Tibial artery (tissue), 4 donors: ENCODE data around the gene TPK1.

Source experiments
- DNase-seq, 2 donors: peaks; one replicate each; pipeline ENCODE4 v3.0.0-alpha.2; 2019
- H3K27ac ChIP-seq, 2 donors: fragments of 200-600 bp; sonication (generic) in 1 of 2; 1 replicate in 1 of 2; 2 replicates in 1 of 2; pipeline ENCODE4 v1.5.1; 2018 to 2019; ENCODE audit warnings: mild to moderate bottlenecking in 1 of 2
- H3K27me3 ChIP-seq, 2 donors: fragments of 200-600 bp; sonication (generic) in 1 of 2; one replicate each; pipeline versions ENCODE4 v1.5.1 to v1.6.0; 2016 to 2019
- H3K36me3 ChIP-seq, 3 donors: fragments of 200-600 bp; sonication (generic) in 2 of 3; one replicate each; pipeline ENCODE4 v1.5.1; 2016 to 2019; ENCODE audit warnings: mild to moderate bottlenecking in 2 of 3
- H3K4me1 ChIP-seq, 4 donors: fragments of 200-600 bp; sonication (generic) in 2 of 4; 1 replicate in 3 of 4; 2 replicates in 1 of 4; pipeline ENCODE4 v1.5.1; 2016 to 2019
- H3K4me3 ChIP-seq, 2 donors: fragments of 200-600 bp; sonication (generic) in 1 of 2; 1 replicate in 1 of 2; 2 replicates in 1 of 2; pipeline ENCODE4 v1.5.1; 2018 to 2019; ENCODE audit warnings: mild to moderate bottlenecking in 2 of 2
- H3K9me3 ChIP-seq, 3 donors: fragments of 200-600 bp; sonication (generic) in 1 of 3; one replicate each; pipeline ENCODE4 v1.5.1; 2016 to 2019
- intact Hi-C: fragments of 100-400 bp; cut with DNase I; formaldehyde crosslinking; loops from one replicate; pipeline ENCODE4 v1.15.0; 2023; ENCODE audit warnings: low total_unique reads
- TF ChIP-seq, protein P1 (sequence below), 2 experiments: fragments of 200-600 bp in 1 of 2; fragments of 450-650 bp in 1 of 2; IDR thresholded peaks; one replicate each; pipeline ENCODE4 v1.5.1; 2017 to 2019; ENCODE audit warnings: antibody characterized with exemption in 2 of 2, mild to moderate bottlenecking in 1 of 2, moderate library complexity in 1 of 2

The TPK1 gene

DNA sequence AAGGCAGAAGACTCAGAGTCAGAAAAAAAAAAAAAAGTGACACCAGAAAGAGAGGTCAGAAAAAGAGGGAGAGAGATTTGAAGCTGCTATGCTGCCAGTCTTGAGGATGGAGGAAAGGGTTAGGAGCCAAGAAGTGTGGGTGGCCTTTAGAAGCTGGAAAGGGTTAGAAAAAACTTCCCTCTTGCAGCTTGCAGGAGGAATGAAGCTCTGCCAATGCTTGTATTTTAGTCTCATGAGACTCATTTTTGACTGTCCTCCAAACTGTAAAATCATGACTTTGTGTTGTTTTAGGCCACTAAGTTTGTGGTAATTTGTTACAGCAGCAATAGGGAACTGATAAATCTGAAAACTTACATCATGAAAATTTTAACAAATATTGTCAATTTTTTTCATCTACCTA, 304.7 kb downstream of the TPK1 start:
- TF ChIP-seq, protein P1, sequence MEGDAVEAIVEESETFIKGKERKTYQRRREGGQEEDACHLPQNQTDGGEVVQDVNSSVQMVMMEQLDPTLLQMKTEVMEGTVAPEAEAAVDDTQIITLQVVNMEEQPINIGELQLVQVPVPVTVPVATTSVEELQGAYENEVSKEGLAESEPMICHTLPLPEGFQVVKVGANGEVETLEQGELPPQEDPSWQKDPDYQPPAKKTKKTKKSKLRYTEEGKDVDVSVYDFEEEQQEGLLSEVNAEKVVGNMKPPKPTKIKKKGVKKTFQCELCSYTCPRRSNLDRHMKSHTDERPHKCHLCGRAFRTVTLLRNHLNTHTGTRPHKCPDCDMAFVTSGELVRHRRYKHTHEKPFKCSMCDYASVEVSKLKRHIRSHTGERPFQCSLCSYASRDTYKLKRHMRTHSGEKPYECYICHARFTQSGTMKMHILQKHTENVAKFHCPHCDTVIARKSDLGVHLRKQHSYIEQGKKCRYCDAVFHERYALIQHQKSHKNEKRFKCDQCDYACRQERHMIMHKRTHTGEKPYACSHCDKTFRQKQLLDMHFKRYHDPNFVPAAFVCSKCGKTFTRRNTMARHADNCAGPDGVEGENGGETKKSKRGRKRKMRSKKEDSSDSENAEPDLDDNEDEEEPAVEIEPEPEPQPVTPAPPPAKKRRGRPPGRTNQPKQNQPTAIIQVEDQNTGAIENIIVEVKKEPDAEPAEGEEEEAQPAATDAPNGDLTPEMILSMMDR (IDR thresholded peaks at IDR 0.05) = no peak
- Histone ChIP-seq H3K4me3 (no peak overlapping the region), H3K9me3 (peaks cover 0 to 4% (median 0%) of the 10 kb centered on the region in 3 donors), H3K27ac (no peak overlapping the region), H3K4me1 (no peaks in the 10 kb centered on the region), H3K36me3 (no peaks in the 10 kb centered on the region), H3K27me3 (no peaks in the 10 kb centered on the region)
- intact Hi-C loops = no loop called here
- no peak for DNase-seq

DNA sequence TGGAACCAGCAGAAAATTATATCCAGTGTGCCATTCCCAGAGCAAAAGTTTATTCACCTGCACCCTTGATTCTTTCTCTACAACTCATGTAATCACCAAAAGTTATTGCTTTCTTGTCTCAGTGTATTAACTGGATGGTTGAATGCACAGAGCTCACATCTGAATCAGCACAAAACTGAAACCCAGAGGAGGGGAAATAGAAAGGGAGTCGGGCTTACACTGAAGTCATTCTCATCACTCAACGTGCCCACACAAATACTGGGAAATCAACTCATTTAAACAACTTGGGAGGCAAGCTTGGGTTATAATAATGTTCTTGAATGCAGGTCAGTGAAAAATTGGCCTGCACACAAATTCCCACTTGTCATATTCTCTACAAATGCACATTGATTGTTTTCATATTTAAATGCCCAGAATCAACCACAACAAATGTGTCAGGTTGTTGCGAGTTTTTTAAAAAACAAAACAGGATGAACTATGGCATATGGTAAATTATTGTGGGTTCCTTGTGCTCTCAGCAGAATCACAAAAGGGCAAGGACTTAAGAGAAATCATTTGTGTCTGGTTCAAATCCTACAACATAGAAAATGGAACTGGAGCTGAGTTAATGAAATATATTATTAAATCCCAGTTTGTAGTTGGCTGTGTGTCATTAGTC, 306.5 kb downstream of the TPK1 start:
- Histone ChIP-seq H3K4me3 (no peak overlapping the region), H3K9me3 (peaks cover 0 to 4% (median 0%) of the 10 kb centered on the region in 3 donors), H3K27me3 (no peaks in the 10 kb centered on the region), H3K4me1 (peaks cover 0 to 10% (median 0%) of the 10 kb centered on the region in 4 donors), H3K36me3 (no peaks in the 10 kb centered on the region), H3K27ac (no peak overlapping the region)
- TF ChIP-seq, protein P1 (IDR thresholded peaks at IDR 0.05) = no peak
- intact Hi-C loops = no loop called here
- no peak for DNase-seq

DNA sequence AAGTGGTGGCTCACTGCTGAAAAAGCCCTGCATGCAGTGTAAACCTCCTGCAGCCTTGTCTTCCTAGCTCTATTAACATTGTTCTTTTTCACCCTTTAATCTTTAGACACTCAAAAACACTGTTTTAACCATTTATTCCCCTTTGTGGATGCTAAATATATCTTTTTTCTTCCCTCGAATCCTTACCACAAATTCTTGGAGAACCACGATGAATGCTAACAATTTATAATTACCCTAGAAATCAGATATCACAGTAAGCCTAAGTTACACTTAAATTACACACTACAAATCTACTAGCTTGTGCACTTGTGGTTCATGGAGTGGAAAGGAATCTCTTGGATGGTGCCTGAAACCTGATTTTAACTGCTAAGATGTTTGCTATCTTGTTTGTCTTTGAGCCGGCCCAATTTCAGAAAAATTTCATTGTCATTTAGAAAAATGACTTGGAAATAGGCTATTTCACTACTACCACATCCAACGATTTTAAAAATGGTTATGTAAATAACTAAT, 307.3 kb downstream of the TPK1 start:
- DNase-seq = no peak
- Histone ChIP-seq H3K36me3 (no peaks in the 10 kb centered on the region), H3K9me3 (no peaks in the 10 kb centered on the region), H3K4me1 (peaks cover 0 to 10% (median 0%) of the 10 kb centered on the region in 4 donors), H3K27me3 (no peaks in the 10 kb centered on the region), H3K27ac (no peak overlapping the region), H3K4me3 (no peak overlapping the region)
- intact Hi-C loops = no loop called here
- TF ChIP-seq, protein P1 (IDR thresholded peaks at IDR 0.05) = no peak

DNA sequence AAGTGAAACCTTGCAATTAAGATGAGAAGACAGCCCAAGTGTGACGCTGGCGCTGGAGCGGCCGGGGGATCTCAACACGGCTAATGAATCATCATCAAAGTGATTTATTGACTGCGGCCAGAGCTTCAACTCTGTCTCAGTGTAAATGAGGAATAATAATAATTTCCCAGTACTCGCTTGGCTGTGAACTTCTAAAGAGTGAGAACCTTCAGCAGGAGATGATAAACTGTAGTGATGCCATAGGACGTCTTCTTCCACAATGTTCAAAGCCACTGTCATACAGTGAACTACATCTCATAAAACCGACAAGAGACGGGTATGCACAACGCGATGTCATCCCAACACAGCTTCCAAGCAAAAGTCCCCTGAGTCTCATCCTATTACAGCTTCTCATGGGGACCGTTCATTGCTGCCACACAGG, 308.8 kb downstream of the TPK1 start:
- Histone ChIP-seq H3K4me3 (no peak overlapping the region), H3K27ac (no peak overlapping the region), H3K36me3 (no peaks in the 10 kb centered on the region), H3K9me3 (no peaks in the 10 kb centered on the region), H3K4me1 (peaks cover 0 to 10% (median 0%) of the 10 kb centered on the region in 4 donors), H3K27me3 (no peaks in the 10 kb centered on the region)
- TF ChIP-seq, protein P1 (IDR thresholded peaks at IDR 0.05) = no peak
- no peak for DNase-seq
- intact Hi-C loops = no loop called here

DNA sequence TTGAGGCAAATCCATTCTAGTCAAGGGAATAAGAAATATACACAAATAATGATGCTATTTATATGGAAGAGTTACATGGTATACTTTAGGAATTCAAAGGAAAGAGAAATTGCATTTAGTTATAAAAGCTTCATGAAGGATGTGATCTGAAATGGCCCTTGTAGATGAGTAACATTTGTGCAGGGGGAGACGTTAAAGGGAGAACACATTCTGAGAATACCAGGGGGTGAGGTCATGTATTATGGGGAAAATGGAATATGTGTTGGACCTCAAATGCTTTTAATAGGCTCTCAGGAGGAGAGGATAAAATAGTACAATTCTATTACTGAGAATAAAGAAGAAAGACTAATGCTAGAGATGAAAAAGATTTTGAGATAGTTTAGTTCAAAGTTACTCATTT, 309.9 kb downstream of the TPK1 start:
- peaks cover 0 to 10% (median 0%) of the 10 kb centered on the region in 4 donors for H3K4me1 ChIP-seq
- TF ChIP-seq, protein P1 (IDR thresholded peaks at IDR 0.05) = no peak
- H3K36me3 ChIP-seq = no peaks in the 10 kb centered on the region
- no peak overlapping the region for H3K27ac ChIP-seq
- intact Hi-C loops = no loop called here
- no peak overlapping the region for H3K4me3 ChIP-seq
- H3K27me3 ChIP-seq = no peaks in the 10 kb centered on the region
- DNase-seq = no peak
- no peaks in the 10 kb centered on the region for H3K9me3 ChIP-seq
